ENCODE results near the gene RAB40AL. TPM values are rescaled to one million over a fixed set of nuclear protein-coding genes. Genes with fewer than 3 reads are reported as not detected.

Gene RAB40AL
- total and polyA plus RNA-seq, 8 donors: 0.17 to 0.99 (median 0.34) TPM; not detected in 1

DNA sequence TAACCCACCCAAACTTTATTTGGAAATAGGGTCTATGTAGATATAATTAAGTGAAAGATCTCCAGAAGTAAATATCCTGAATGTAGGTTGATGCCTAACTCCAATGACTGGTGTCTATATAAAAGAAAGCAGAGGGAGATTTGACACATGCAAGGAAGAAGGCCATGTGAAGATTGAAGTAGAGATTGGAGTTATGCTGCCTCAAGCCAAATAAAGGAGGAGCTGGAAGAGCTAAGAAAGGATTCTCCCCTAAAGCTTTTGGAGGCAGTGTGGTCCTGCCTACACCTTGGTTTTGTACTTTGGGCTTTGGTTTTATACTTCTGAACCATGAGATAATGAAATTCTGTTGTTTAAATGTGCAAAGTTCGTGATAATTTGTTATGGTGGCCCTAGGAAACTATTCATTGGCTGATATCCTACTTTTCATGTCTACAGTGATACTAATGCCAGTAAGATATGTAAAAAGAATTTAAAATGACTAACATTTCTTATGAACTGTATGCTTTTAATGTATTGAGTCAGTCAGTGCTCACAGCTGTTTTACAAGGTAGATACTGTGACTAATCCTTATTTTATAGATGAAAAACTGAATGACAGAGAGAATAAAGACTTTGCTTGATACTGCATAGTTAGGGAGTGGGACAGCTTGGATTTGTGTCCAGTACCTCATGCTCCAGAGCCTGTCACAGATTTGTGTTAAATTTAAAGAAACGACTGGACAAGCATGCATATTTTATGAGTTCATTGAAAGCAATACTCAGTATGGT is 5.9 kb upstream of the RAB40AL start:
- intact Hi-C loops (cut with DNase I): no loop called here
- H3K36me3 ChIP-seq: no peaks in the 10 kb centered on the region
- ATAC-seq (no peak), DNase-seq (no peak)
- H3K4me3 ChIP-seq: no peak overlapping the region
- TF ChIP-seq, protein P1, sequence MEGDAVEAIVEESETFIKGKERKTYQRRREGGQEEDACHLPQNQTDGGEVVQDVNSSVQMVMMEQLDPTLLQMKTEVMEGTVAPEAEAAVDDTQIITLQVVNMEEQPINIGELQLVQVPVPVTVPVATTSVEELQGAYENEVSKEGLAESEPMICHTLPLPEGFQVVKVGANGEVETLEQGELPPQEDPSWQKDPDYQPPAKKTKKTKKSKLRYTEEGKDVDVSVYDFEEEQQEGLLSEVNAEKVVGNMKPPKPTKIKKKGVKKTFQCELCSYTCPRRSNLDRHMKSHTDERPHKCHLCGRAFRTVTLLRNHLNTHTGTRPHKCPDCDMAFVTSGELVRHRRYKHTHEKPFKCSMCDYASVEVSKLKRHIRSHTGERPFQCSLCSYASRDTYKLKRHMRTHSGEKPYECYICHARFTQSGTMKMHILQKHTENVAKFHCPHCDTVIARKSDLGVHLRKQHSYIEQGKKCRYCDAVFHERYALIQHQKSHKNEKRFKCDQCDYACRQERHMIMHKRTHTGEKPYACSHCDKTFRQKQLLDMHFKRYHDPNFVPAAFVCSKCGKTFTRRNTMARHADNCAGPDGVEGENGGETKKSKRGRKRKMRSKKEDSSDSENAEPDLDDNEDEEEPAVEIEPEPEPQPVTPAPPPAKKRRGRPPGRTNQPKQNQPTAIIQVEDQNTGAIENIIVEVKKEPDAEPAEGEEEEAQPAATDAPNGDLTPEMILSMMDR (IDR thresholded peaks at IDR 0.05): no peak
- no peaks in the 10 kb centered on the region for H3K4me1 ChIP-seq
- H3K9me3 ChIP-seq: no peaks in the 10 kb centered on the region
- no peak overlapping the region for H3K27ac ChIP-seq
- H3K27me3 ChIP-seq: no peaks in the 10 kb centered on the region

DNA sequence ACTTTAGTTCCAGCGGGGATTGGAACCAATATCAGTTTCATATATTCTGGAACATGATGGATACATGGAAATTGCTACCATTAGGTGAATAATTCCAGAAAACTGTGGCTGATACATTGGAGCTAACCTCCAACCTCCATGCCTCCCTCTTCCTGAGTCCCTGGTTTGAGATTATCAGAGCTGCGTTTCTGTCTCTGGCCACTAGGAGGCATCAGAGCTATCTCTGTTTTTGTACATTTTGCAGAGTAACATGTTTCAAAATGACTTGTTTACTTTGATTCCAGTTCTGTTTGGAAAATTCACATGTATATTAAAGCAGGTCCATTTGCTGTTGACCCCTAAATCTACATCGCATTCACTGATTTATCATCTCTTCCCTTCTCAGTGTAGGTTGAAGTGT is 2.4 kb upstream of the RAB40AL start:
- Histone ChIP-seq H3K9me3 (no peaks in the 10 kb centered on the region), H3K4me1 (no peaks in the 10 kb centered on the region), H3K36me3 (no peaks in the 10 kb centered on the region), H3K27me3 (no peaks in the 10 kb centered on the region), H3K4me3 (no peak overlapping the region), H3K27ac (no peak overlapping the region)
- intact Hi-C loops (cut with DNase I): no loop called here
- peak; percentile 70 for ATAC-seq
- peak in 1 of 4 donors; percentile 7 for DNase-seq
- TF ChIP-seq, protein P1 (IDR thresholded peaks at IDR 0.05): peak; percentile 52 to 56

DNA sequence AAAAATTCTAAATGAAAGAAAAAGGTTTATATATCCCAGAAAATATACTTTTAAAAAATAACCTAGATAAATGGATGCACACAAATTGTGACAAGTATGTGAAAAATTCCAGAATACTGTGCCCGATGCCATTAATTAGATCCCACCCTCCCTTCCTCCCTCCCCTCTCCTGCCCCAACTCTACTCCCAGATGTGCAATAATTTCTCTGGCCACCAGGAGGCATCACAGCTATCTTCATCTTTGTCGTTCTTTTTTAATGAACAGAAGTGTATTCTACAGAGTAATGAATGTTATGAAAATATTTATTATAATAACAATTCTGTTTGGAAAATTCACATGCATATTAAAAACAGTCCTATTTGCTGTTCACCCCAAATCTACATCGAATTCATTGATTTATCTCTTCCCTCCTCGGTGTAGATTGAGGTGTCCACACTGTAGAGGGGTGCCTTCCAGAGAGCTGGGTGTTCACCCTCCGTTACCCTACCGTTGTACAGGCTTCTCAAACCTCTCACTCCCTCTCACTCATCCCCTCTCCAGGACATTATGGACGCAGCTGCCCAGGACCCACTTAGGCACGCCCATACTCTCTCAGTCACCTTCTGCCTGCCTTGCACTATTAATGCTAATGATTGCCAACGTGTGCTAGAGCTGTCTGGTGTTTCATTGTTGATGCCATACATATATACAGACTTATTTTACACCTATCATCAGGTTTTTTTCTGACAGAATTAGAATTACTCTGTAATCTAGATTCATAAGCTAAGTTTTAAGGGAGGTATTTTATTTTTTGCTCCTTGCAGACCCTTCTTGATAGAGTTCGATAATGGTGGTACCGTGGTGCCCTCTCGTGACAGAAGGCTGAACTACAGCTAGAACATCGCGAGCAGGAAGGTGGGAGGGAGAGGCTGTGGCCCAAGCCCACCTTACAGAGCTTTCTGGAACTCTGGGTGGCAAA is 14.1 kb downstream of the RAB40AL start:
- Histone ChIP-seq H3K27me3 (no peaks in the 10 kb centered on the region), H3K27ac (no peak overlapping the region), H3K4me1 (no peaks in the 10 kb centered on the region), H3K9me3 (no peaks in the 10 kb centered on the region), H3K4me3 (no peak overlapping the region), H3K36me3 (no peaks in the 10 kb centered on the region)
- ATAC-seq: peak; percentile 93
- intact Hi-C loops (cut with DNase I): loop anchor here in 1 of 2 donors (10.0 kb wide), 1 partner anchor 224 kb away; no protein-coding TSS in a partner anchor
- TF ChIP-seq, protein P1 (IDR thresholded peaks at IDR 0.05): peak; percentile 45 to 47
- peak in 1 of 4 donors; percentile 16 for DNase-seq

DNA sequence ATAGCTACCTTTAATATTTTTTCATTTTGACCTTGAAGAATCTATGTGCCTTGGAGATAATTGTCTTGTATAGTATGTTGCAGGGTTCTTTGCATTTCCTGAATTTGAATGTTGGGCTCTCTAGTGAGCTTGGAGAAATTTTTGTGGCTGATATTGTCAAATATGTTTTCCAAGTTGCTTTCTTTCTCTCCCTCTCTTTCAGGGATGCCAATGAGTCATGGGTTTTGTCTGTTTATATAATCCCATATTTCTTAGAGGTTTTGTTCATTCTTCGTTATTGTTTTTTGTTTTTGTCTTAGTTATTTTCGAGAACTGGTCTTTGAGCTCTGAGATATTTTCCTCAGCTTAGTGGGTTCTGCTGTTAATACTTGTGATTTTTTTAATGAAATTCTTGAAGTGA is 20.7 kb downstream of the RAB40AL start:
- TF ChIP-seq, protein P1 (IDR thresholded peaks at IDR 0.05): no peak
- H3K36me3 ChIP-seq: no peaks in the 10 kb centered on the region
- no peaks in the 10 kb centered on the region for H3K4me1 ChIP-seq
- no peaks in the 10 kb centered on the region for H3K9me3 ChIP-seq
- no peak overlapping the region for H3K27ac ChIP-seq
- DNase-seq: no peak
- no peak overlapping the region for H3K4me3 ChIP-seq
- ATAC-seq: no peak
- no peaks in the 10 kb centered on the region for H3K27me3 ChIP-seq
- intact Hi-C loops (cut with DNase I): loop anchor here in 1 of 2 donors (10.0 kb wide), 1 partner anchor 217 kb away; no protein-coding TSS in a partner anchor

DNA sequence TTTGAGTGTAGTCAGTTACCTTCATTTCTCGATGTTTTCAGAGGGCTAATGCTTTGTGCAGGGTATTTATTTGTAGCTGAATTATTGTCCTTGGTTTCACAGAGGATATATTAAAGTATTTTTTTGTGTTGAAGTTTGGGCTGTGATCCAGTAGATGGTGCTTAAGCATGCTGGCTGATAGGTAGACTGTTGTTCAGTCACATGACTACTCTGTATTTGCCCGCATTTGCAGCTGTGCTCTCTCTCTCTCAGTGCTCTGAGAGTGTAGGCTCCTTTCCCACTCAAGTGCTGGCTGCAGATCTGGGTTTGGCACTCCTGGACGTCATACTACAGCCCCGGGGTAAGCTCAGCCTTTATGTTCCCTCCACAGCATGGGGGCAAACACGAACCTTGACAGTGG is 21.7 kb downstream of the RAB40AL start:
- intact Hi-C loops (cut with DNase I): loop anchor here in 1 of 2 donors (10.0 kb wide), 1 partner anchor 216 kb away; no protein-coding TSS in a partner anchor
- TF ChIP-seq, protein P1 (IDR thresholded peaks at IDR 0.05): no peak
- no peak for DNase-seq
- no peak for ATAC-seq
- no peaks in the 10 kb centered on the region for H3K36me3 ChIP-seq
- no peaks in the 10 kb centered on the region for H3K4me1 ChIP-seq
- H3K27ac ChIP-seq: no peak overlapping the region
- H3K4me3 ChIP-seq: no peak overlapping the region
- H3K27me3 ChIP-seq: no peaks in the 10 kb centered on the region
- H3K9me3 ChIP-seq: no peaks in the 10 kb centered on the region

All from left lung (tissue), 10 donors.